ENCODE results near the gene DES. TPM values are rescaled to one million over a fixed set of nuclear protein-coding genes. Genes with fewer than 3 reads are reported as not detected.
"Not testable (repeated sequence)": the region's sequence is repeated elsewhere in the genome, so short reads cannot be mapped to it uniquely, and the experiment has no call there.

DES gene
- total RNA-seq, 2 donors from 2014 or later = 12.7 to 23.1 TPM

DNA sequence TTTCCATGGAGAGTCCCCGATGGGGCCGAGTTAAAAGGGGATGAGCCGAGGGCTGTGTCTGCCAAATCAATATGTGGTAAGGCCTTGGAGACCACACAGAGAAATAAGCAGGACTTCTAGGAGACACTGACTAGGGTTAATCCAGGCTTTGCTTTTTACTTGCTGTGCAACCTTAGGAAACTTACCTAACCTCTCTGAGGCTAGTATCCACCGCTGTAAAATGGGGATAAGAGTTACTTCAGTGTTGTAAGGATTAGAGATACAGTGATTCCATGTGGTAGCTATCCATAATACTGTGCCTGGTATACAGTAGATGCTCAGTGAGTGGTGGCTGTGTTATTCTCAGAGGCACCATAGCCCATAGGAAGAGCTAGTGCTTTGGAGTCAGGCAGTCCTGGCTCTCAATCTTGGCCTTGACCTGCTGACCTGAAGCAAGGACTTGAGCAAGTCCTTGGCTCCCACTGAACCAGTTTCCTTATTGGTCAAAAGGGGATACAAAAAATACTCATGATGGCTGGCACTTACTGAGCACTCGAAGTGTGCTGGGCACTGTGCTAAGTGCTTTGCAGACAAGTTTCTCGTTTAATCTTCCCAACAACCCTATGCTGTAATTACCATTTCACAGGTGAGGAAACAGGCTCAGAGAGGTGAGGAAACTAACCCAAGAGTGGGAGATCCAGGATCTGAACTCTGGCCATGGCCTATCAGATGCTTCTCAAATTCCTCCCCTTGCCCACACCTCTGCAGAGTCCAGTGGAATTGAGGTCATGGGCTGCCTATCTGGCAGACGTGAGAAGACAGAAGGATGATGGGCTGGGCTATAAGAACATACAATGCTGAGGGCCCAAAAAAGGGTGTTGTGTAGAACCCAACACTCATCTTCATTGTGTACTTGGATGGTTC lies 12.0 kb upstream of the DES start:
- Histone ChIP-seq H3K27me3 (no peaks in the 10 kb centered on the region), H3K36me3 (replicated peaks in 1 of 2; ENCODE audit: insufficient read depth in 1 of 2, low read depth in 2 of 2) (no peaks in the 10 kb centered on the region), H3K4me1 (no peaks in the 10 kb centered on the region), H3K4me3 (no peak overlapping the region), H3K9me3 (no peaks in the 10 kb centered on the region), H3K27ac (no peak overlapping the region)
- WGBS, 2 donors = 86% methylated on average over 7 of the region's 7 CpGs
- TF ChIP-seq, protein P1, sequence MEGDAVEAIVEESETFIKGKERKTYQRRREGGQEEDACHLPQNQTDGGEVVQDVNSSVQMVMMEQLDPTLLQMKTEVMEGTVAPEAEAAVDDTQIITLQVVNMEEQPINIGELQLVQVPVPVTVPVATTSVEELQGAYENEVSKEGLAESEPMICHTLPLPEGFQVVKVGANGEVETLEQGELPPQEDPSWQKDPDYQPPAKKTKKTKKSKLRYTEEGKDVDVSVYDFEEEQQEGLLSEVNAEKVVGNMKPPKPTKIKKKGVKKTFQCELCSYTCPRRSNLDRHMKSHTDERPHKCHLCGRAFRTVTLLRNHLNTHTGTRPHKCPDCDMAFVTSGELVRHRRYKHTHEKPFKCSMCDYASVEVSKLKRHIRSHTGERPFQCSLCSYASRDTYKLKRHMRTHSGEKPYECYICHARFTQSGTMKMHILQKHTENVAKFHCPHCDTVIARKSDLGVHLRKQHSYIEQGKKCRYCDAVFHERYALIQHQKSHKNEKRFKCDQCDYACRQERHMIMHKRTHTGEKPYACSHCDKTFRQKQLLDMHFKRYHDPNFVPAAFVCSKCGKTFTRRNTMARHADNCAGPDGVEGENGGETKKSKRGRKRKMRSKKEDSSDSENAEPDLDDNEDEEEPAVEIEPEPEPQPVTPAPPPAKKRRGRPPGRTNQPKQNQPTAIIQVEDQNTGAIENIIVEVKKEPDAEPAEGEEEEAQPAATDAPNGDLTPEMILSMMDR (IDR thresholded peaks at IDR 0.05) = no peak
- no peak for TF ChIP-seq POLR2A (IDR thresholded peaks at IDR 0.05)
- ATAC-seq (no peak), DNase-seq (no peak)
- intact Hi-C loops (cut with DNase I) = loop anchor here (5.0 kb wide), 1 partner anchor 121 kb away; no protein-coding TSS in a partner anchor

DNA sequence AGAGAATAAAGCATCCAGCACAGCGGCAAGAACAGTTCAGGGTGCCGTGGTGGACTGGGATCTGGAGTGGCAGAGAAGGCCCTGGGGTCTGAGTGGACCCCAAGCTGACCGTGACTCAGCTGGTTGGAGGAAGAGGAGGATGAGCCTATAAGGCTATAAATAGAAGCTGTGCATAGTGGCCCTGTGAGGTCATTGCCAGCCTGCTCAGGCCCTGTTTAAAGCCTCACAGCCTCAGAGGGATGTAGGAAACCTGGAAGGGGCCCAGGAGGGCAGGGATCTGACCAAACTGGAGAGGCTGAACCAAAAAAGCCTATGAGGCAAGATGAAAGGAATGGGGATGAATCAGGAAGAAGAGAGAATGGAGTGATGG lies 11.3 kb upstream of the DES start:
- 77 to 89% methylated on average over 3 of the region's 3 CpGs for WGBS, 2 donors
- H3K4me3 ChIP-seq = no peak overlapping the region
- H3K27me3 ChIP-seq = no peaks in the 10 kb centered on the region
- H3K4me1 ChIP-seq = no peaks in the 10 kb centered on the region
- no peak overlapping the region for H3K27ac ChIP-seq
- no peak for ATAC-seq
- no peaks in the 10 kb centered on the region for H3K36me3 ChIP-seq (replicated peaks in 1 of 2; ENCODE audit: insufficient read depth in 1 of 2, low read depth in 2 of 2)
- H3K9me3 ChIP-seq = no peaks in the 10 kb centered on the region
- intact Hi-C loops (cut with DNase I) = loop anchor here (5.0 kb wide), 1 partner anchor 120 kb away; no protein-coding TSS in a partner anchor
- DNase-seq = no peak
- TF ChIP-seq, protein P1 (IDR thresholded peaks at IDR 0.05) = no peak
- no peak for TF ChIP-seq POLR2A (IDR thresholded peaks at IDR 0.05)

DNA sequence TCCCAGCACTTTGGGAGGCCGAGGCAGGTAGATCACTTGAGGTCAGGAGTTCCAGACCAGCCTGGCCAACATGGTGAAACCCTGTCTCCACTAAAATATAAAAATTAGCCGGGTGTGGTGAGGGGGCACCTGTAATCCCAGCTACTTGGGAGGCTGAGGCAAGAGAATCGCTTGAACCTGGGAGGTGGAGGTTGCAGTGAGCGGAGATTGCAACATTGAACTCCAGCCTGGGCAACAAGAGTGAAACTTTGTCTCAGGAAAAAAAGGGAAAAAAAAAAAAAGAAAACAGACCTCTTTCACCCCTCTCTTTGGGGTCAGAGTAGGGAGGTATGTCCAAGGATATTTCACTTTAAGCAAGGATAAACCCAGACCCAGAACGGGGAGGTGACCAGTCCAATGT lies 10.8 kb upstream of the DES start:
- ATAC-seq; H3K4me1 ChIP-seq; H3K27ac ChIP-seq; H3K27me3 ChIP-seq; DNase-seq; H3K4me3 ChIP-seq; H3K9me3 ChIP-seq; H3K36me3 ChIP-seq (replicated peaks in 1 of 2; ENCODE audit: insufficient read depth in 1 of 2, low read depth in 2 of 2): not testable (repeated sequence)
- 57% methylated on average over 5 of the region's 5 CpGs for whole genome bisulfite sequencing, 2 donors
- intact Hi-C loops (cut with DNase I) = loop anchor here (5.0 kb wide), 1 partner anchor 120 kb away; no protein-coding TSS in a partner anchor

DNA sequence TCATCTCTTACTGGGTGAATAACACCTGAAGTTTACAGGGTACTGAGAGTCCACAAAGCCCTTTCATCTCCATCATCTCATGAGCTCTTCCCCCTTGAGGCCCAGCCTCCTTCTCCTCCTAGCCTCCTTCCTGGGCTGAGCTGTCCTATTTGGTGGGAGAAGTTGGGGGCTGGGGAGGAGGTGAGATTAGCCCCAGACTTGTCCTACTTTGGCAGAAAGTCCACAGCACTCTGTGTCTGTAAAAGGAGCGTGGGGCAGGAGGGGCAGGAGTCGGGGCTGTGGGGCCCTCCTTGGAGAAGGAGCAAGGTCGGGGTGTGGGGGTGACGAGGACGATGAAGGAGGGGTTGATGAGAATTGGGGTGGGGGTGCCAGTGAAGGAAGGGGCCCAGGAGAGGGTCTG lies 10.0 kb upstream of the DES start:
- no peak overlapping the region for H3K4me3 ChIP-seq
- no peaks in the 10 kb centered on the region for H3K36me3 ChIP-seq (replicated peaks in 1 of 2; ENCODE audit: insufficient read depth in 1 of 2, low read depth in 2 of 2)
- H3K9me3 ChIP-seq = no peaks in the 10 kb centered on the region
- TF ChIP-seq, protein P1 (IDR thresholded peaks at IDR 0.05) = no peak
- TF ChIP-seq POLR2A (IDR thresholded peaks at IDR 0.05) = no peak
- intact Hi-C loops (cut with DNase I) = loop anchor here (5.0 kb wide), 1 partner anchor 119 kb away; no protein-coding TSS in a partner anchor
- ATAC-seq (no peak), DNase-seq (no peak)
- WGBS, 2 donors = 51 to 67% methylated on average over 5 of the region's 5 CpGs
- H3K27ac ChIP-seq = no peak overlapping the region
- H3K27me3 ChIP-seq = no peaks in the 10 kb centered on the region
- H3K4me1 ChIP-seq = no peaks in the 10 kb centered on the region

DNA sequence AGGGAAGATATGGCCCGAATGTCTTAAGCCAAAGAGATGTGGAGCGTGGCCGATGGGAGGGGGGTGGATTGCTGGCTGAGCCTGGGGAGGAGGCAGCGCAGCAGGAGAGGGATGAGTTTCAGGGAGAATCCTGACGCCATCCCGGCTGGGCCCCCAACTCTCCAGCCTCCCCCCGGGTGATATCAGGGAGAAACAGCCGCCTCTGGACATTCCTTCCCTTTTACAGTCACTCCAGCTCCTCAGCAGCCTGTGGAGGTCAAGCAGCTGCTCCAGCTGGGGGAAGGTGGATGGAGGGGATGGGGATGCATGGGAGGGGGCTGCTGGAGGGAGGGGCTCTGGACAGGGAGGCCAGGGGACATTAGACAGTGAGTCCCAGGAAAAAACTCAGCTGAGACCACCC lies 9.5 kb upstream of the DES start:
- H3K4me3 ChIP-seq = no peak overlapping the region
- H3K27me3 ChIP-seq = no peaks in the 10 kb centered on the region
- H3K4me1 ChIP-seq = no peaks in the 10 kb centered on the region
- ATAC-seq (no peak), DNase-seq (no peak)
- 51 to 53% methylated on average over 8 of the region's 8 CpGs for WGBS, 2 donors
- H3K36me3 ChIP-seq (replicated peaks in 1 of 2; ENCODE audit: insufficient read depth in 1 of 2, low read depth in 2 of 2) = no peaks in the 10 kb centered on the region
- TF ChIP-seq, protein P1 (IDR thresholded peaks at IDR 0.05) = no peak
- TF ChIP-seq POLR2A (IDR thresholded peaks at IDR 0.05) = no peak
- H3K9me3 ChIP-seq = no peaks in the 10 kb centered on the region
- intact Hi-C loops (cut with DNase I) = loop anchor here (5.0 kb wide), 1 partner anchor 119 kb away; no protein-coding TSS in a partner anchor
- no peak overlapping the region for H3K27ac ChIP-seq

Measured in body of pancreas (tissue), 4 donors.